ENCODE data around the gene FARS2. TPM values are rescaled to one million over a fixed set of nuclear protein-coding genes. Genes with fewer than 3 reads are reported as not detected.

Gene FARS2
- total and polyA plus RNA-seq, 10 donors = 9.0 to 27.4 (median 19.8) TPM

- Histone ChIP-seq H3K36me3 (peaks cover 0 to 36% (median 4%) of the 10 kb centered on the region in 6 donors), H3K9me3 (no peaks in the 10 kb centered on the region), H3K27me3 (replicated peaks in 1 of 7) (no peaks in the 10 kb centered on the region), H3K4me1 (peaks cover 0 to 7% (median 0%) of the 10 kb centered on the region in 6 donors), H3K27ac (no peak overlapping the region), H3K4me3 (no peak overlapping the region)
- no peak for DNase-seq
- TF ChIP-seq CTCF (IDR thresholded peaks at IDR 0.05 in 8 of 11, conservative IDR thresholded peaks at IDR 0.05 in 3 of 11) (no peak), POLR2AphosphoS5 (IDR thresholded peaks at IDR 0.05) (no peak), POLR2A (IDR thresholded peaks at IDR 0.05) (no peak)
- 92 to 98% (median 93%) methylated on average over 1 of the region's 1 CpG for WGBS, 5 donors
- intact Hi-C loops (cut with DNase I; ENCODE audit: low total_unique reads) = no loop called here
These were observed 23.0 kb upstream of the FARS2 start for GRCh38 chr6:5238336-5238735.

- WGBS, 5 donors = 90 to 99% (median 93%) methylated on average over 2 of the region's 2 CpGs
- no peak for DNase-seq
- Histone ChIP-seq H3K36me3 (peaks cover 0 to 25% (median 2%) of the 10 kb centered on the region in 6 donors), H3K9me3 (no peaks in the 10 kb centered on the region), H3K4me3 (no peak overlapping the region), H3K27me3 (replicated peaks in 1 of 7) (no peaks in the 10 kb centered on the region), H3K4me1 (peaks cover 0 to 7% (median 0%) of the 10 kb centered on the region in 6 donors), H3K27ac (no peak overlapping the region)
- TF ChIP-seq POLR2AphosphoS5 (IDR thresholded peaks at IDR 0.05) (no peak), CTCF (IDR thresholded peaks at IDR 0.05 in 8 of 11, conservative IDR thresholded peaks at IDR 0.05 in 3 of 11) (no peak), POLR2A (IDR thresholded peaks at IDR 0.05) (no peak)
- intact Hi-C loops (cut with DNase I; ENCODE audit: low total_unique reads) = no loop called here
These were observed 20.1 kb upstream of the FARS2 start for GRCh38 chr6:5241252-5241651.

GRCh38 chr6:5243069-5243468 lies 18.2 kb upstream of the FARS2 start:
- intact Hi-C loops (cut with DNase I; ENCODE audit: low total_unique reads) = no loop called here
- no peak for DNase-seq

More at GRCh38 chr6:5243069-5243468, 18.2 kb upstream of the FARS2 start:
- Histone ChIP-seq H3K27ac (no peak overlapping the region), H3K4me3 (no peak overlapping the region), H3K9me3 (no peaks in the 10 kb centered on the region), H3K36me3 (peaks cover 0 to 24% (median 2%) of the 10 kb centered on the region in 6 donors), H3K27me3 (replicated peaks in 1 of 7) (no peaks in the 10 kb centered on the region), H3K4me1 (peaks cover 0 to 7% (median 0%) of the 10 kb centered on the region in 6 donors)
- 84 to 96% (median 88%) methylated on average over 12 of the region's 12 CpGs for WGBS, 5 donors
- TF ChIP-seq POLR2A (IDR thresholded peaks at IDR 0.05) (no peak), POLR2AphosphoS5 (IDR thresholded peaks at IDR 0.05) (no peak), CTCF (IDR thresholded peaks at IDR 0.05 in 8 of 11, conservative IDR thresholded peaks at IDR 0.05 in 3 of 11) (no peak)

Measured in spleen (tissue), 11 donors.